Neural cell (in vitro differentiated cells): ENCODE data around the gene NLRP12. TPM values are rescaled to one million over a fixed set of nuclear protein-coding genes. Genes with fewer than 3 reads are reported as not detected.
A peak's percentile ranks its signal among the peaks of the same experiment; 100 is the strongest.

Experiments
- H2AFZ ChIP-seq: fragments of 200-600, 300-800 bp; sonication (generic), shearing (Covaris generic); 2 replicates; pipeline ENCODE4 v1.6.0; 2014; ENCODE audit warnings: low read depth, mild to moderate bottlenecking, antibody characterized with exemption, low read length, moderate library complexity
- H3F3A ChIP-seq: fragments of 200-600 bp; shearing (Covaris generic); 2 replicates; pipeline ENCODE4 v1.6.1; 2016; ENCODE audit warnings: mild to moderate bottlenecking, moderate library complexity, mixed read lengths, antibody characterized with exemption, low read length; ENCODE audit not compliant: insufficient read depth, poor library complexity, severe bottlenecking
- H3K27ac ChIP-seq: fragments of 200-600, 300-800 bp; sonication (generic), shearing (Covaris generic); 2 replicates; pipeline ENCODE4 v1.5.1; 2014; ENCODE audit warnings: mild to moderate bottlenecking, low read length, moderate library complexity
- H3K27me3 ChIP-seq: fragments of 300-800, 200-600 bp; sonication (generic), shearing (Covaris generic); 2 replicates; pipeline ENCODE4 v1.6.0; 2014; ENCODE audit warnings: mild to moderate bottlenecking, low read depth, low read length, moderate library complexity; ENCODE audit not compliant: insufficient read depth
- H3K36me3 ChIP-seq: fragments of 300-800, 200-600 bp; sonication (generic), shearing (Covaris generic); 2 replicates; pipeline ENCODE4 v1.5.1; 2014; ENCODE audit warnings: mild to moderate bottlenecking, antibody characterized with exemption, low read length, moderate library complexity; ENCODE audit not compliant: insufficient read depth
- H3K4me2 ChIP-seq: fragments of 300-800, 200-600 bp; sonication (generic), shearing (Covaris generic); 2 replicates; pipeline ENCODE4 v1.6.0; 2014; ENCODE audit warnings: mild to moderate bottlenecking, low read length
- H3K4me3 ChIP-seq: fragments of 300-800, 200-600 bp; sonication (generic), shearing (Covaris generic); 2 replicates; pipeline ENCODE4 v1.5.1; 2014; ENCODE audit warnings: mild to moderate bottlenecking, low read length, moderate library complexity
- H3K79me2 ChIP-seq: fragments of 200-600 bp; shearing (Covaris generic); replicated peaks from 2 replicates; pipeline ENCODE4 v1.6.0; 2014; ENCODE audit warnings: mild to moderate bottlenecking, low read length, moderate library complexity; ENCODE audit not compliant: insufficient read depth
- H3K9ac ChIP-seq: fragments of 300-800, 200-600 bp; sonication (generic), shearing (Covaris generic); 2 replicates; pipeline ENCODE4 v1.6.1; 2016; ENCODE audit warnings: mild to moderate bottlenecking, low read length, mixed read lengths
- H3K9me2 ChIP-seq: fragments of 200-600 bp; shearing (Covaris generic); 2 replicates; pipeline ENCODE4 v1.6.1; 2016; ENCODE audit warnings: mild to moderate bottlenecking, low read length, mixed read lengths; ENCODE audit not compliant: insufficient read depth
- H3K9me3 ChIP-seq: fragments of 200-600, 300-800 bp; sonication (generic), shearing (Covaris generic); 2 replicates; pipeline ENCODE4 v1.6.1; 2016; ENCODE audit warnings: mild to moderate bottlenecking, mixed run types, low read length, moderate library complexity, mixed read lengths
- H4K20me1 ChIP-seq: fragments of 200-600 bp; shearing (Covaris generic); 2 replicates; pipeline ENCODE4 v1.6.1; 2016; ENCODE audit warnings: mild to moderate bottlenecking, mixed run types; ENCODE audit not compliant: insufficient read depth
- EP300 ChIP-seq: fragments of 450-650 bp; conservative IDR thresholded peaks from 2 replicates; pipeline ENCODE4 v1.6.1; 2014; ENCODE audit warnings: antibody characterized with exemption, mild to moderate bottlenecking, moderate library complexity; ENCODE audit not compliant: poor library complexity, severe bottlenecking
- EZH2 ChIP-seq: fragments of 200-600, 300-800 bp; shearing (Covaris generic), sonication (generic); IDR thresholded peaks from 2 replicates; pipeline ENCODE4 v1.6.1; 2014; ENCODE audit warnings: antibody characterized with exemption, low read length, borderline replicate concordance, mild to moderate bottlenecking; ENCODE audit not compliant: insufficient read depth, poor library complexity, severe bottlenecking
- MXI1 ChIP-seq: fragments of 450-650 bp; conservative IDR thresholded peaks from 2 replicates; pipeline ENCODE4 v1.6.1; 2014; ENCODE audit warnings: antibody characterized with exemption, mild to moderate bottlenecking; ENCODE audit not compliant: poor library complexity, severe bottlenecking
- POLR2AphosphoS5 ChIP-seq: IDR thresholded peaks from 2 replicates; pipeline ENCODE4 v1.6.1; 2012
- RAD21 ChIP-seq: fragments of 450-650 bp; conservative IDR thresholded peaks from 2 replicates; pipeline ENCODE4 v1.6.1; 2014; ENCODE audit warnings: antibody characterized with exemption, mild to moderate bottlenecking, moderate library complexity
- SMC3 ChIP-seq: fragments of 450-650 bp; conservative IDR thresholded peaks from 2 replicates; pipeline ENCODE4 v1.6.1; 2014; ENCODE audit warnings: antibody characterized with exemption, mild to moderate bottlenecking, moderate library complexity; ENCODE audit not compliant: poor library complexity
- TAF1 ChIP-seq: IDR thresholded peaks from 2 replicates; pipeline ENCODE4 v1.6.1; 2012; ENCODE audit warnings: low read depth
- polyA plus RNA-seq: library from polyadenylated mRNA; depleted of rRNA; stranded (reverse); fragments of >200 nt; gene quantifications from 2 replicates; pipeline ENCODE4 v1.2.3, GENCODE V29; 2014
- TF ChIP-seq, protein P1 (sequence below): fragments of 450-650 bp; IDR thresholded peaks from 2 replicates; pipeline ENCODE4 v1.5.1; 2014; ENCODE audit warnings: antibody characterized with exemption, mild to moderate bottlenecking, moderate library complexity; ENCODE audit not compliant: poor library complexity, severe bottlenecking
- TF ChIP-seq, protein P2 (sequence below): IDR thresholded peaks from 2 replicates; pipeline ENCODE4 v1.6.1; 2012; ENCODE audit warnings: borderline replicate concordance

NLRP12 gene
- polyA plus RNA-seq, 1 donor from 2014 or later: not detected

DNA sequence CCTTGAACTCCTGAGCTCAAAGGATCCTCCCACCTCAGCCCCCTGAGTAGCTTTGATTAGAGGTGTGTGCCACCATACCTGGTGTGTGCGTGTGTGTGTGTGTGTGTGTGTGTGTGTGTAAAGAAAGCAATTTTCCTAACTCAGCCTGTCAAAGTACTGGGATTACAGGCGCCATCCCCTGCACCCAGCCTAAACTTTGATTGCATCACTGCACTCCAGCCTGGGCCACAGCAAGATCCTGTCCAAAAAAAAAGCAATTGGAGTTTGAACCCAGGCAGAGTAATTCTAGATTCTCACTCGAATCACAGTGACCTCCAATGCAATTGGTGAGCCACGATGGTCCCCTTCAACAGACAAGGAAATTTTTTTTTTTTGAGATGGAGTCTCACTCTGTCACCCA lies 29.1 kb downstream of the NLRP12 start:
- Histone ChIP-seq H3K4me3 (no peak overlapping the region), H3K4me2 (no peak overlapping the region), H3F3A (no peaks in the 10 kb centered on the region), H3K27me3 (no peaks in the 10 kb centered on the region), H3K9ac (no peak overlapping the region), H3K79me2 (no peaks in the 10 kb centered on the region), H2AFZ (no peak overlapping the region), H3K9me2 (no peaks in the 10 kb centered on the region), H3K9me3 (no peaks in the 10 kb centered on the region), H3K36me3 (no peaks in the 10 kb centered on the region), H3K27ac (no peak overlapping the region), H4K20me1 (no peaks in the 10 kb centered on the region)
- TF ChIP-seq RAD21 (no peak), TAF1 (no peak), MXI1 (no peak), EP300 (no peak), SMC3 (no peak), POLR2AphosphoS5 (no peak), EZH2 (no peak)
- TF ChIP-seq, protein P1, sequence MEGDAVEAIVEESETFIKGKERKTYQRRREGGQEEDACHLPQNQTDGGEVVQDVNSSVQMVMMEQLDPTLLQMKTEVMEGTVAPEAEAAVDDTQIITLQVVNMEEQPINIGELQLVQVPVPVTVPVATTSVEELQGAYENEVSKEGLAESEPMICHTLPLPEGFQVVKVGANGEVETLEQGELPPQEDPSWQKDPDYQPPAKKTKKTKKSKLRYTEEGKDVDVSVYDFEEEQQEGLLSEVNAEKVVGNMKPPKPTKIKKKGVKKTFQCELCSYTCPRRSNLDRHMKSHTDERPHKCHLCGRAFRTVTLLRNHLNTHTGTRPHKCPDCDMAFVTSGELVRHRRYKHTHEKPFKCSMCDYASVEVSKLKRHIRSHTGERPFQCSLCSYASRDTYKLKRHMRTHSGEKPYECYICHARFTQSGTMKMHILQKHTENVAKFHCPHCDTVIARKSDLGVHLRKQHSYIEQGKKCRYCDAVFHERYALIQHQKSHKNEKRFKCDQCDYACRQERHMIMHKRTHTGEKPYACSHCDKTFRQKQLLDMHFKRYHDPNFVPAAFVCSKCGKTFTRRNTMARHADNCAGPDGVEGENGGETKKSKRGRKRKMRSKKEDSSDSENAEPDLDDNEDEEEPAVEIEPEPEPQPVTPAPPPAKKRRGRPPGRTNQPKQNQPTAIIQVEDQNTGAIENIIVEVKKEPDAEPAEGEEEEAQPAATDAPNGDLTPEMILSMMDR: no peak
- TF ChIP-seq, protein P2, sequence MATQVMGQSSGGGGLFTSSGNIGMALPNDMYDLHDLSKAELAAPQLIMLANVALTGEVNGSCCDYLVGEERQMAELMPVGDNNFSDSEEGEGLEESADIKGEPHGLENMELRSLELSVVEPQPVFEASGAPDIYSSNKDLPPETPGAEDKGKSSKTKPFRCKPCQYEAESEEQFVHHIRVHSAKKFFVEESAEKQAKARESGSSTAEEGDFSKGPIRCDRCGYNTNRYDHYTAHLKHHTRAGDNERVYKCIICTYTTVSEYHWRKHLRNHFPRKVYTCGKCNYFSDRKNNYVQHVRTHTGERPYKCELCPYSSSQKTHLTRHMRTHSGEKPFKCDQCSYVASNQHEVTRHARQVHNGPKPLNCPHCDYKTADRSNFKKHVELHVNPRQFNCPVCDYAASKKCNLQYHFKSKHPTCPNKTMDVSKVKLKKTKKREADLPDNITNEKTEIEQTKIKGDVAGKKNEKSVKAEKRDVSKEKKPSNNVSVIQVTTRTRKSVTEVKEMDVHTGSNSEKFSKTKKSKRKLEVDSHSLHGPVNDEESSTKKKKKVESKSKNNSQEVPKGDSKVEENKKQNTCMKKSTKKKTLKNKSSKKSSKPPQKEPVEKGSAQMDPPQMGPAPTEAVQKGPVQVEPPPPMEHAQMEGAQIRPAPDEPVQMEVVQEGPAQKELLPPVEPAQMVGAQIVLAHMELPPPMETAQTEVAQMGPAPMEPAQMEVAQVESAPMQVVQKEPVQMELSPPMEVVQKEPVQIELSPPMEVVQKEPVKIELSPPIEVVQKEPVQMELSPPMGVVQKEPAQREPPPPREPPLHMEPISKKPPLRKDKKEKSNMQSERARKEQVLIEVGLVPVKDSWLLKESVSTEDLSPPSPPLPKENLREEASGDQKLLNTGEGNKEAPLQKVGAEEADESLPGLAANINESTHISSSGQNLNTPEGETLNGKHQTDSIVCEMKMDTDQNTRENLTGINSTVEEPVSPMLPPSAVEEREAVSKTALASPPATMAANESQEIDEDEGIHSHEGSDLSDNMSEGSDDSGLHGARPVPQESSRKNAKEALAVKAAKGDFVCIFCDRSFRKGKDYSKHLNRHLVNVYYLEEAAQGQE: no peak

DNA sequence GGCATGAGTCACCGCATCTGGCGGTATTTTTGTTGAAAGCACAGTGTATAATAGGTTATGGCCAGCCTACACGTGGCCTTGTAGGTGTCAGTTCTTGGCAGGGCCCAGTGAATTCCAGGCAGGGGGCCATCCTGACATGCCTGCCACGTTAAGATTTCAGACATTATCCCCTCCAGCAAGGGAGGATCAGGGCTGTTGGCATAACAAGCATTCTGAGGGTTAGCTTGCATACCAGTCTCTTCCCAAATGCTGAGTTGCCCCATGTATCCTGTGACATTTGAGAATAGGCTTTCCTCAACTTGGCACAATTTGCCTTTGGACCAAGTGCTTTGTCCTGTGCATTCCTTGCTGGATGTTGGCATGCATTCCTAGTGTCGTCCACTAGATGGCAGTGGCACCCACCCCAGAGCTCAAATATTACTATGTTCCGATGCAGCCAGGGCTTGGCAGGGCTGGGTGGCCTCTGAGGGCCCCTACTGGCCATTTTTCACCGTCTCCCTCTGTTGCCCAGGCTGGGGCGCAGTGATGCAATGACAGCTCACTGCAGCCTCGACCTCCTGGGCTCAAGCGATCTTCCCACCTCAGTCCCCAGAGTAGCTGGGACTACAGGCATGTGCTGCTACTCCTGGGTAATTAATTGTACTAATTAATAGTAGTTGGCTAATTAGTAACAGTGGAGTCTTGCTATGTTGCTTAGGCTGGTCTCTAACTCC lies 31.2 kb downstream of the NLRP12 start:
- Histone ChIP-seq H3K36me3 (no peaks in the 10 kb centered on the region), H3K4me2 (no peak overlapping the region), H3K9me2 (no peaks in the 10 kb centered on the region), H3K9ac (no peak overlapping the region), H3K4me3 (no peak overlapping the region), H4K20me1 (no peaks in the 10 kb centered on the region), H3K27me3 (no peaks in the 10 kb centered on the region), H3F3A (no peaks in the 10 kb centered on the region), H2AFZ (no peak overlapping the region), H3K27ac (no peak overlapping the region), H3K79me2 (no peaks in the 10 kb centered on the region), H3K9me3 (no peaks in the 10 kb centered on the region)
- TF ChIP-seq, protein P1: peak; percentile 99
- peak; percentile 87 for TF ChIP-seq RAD21
- TF ChIP-seq, protein P2: no peak
- peak; percentile 89 for TF ChIP-seq SMC3
